SK-N-DZ (cell line): ENCODE data around the gene UGT2B7. TPM values are rescaled to one million over a fixed set of nuclear protein-coding genes. Genes with fewer than 3 reads are reported as not detected.
"Not testable (repeated sequence)": the region's sequence is repeated elsewhere in the genome, so short reads cannot be mapped to it uniquely, and the experiment has no call there.

ENCODE experiments used
- DNase-seq: peaks from one replicate; pipeline ENCODE4 v3.0.0-alpha.2; 2015; ENCODE audit warnings: low spot score
- polyA plus RNA-seq, 2 experiments: library from polyadenylated mRNA; depleted of rRNA; stranded (reverse); fragments of >200 nt; gene quantifications; 2 replicates each; pipeline ENCODE4 v1.2.3, GENCODE V29; 2014

Gene UGT2B7
- not detected in 2 replicates for polyA plus RNA-seq (2014; cell fraction: cytosol; rRNA removed)
- polyA plus RNA-seq (2014; cell fraction: nucleus; rRNA removed) = not detected in 2 replicates

DNA sequence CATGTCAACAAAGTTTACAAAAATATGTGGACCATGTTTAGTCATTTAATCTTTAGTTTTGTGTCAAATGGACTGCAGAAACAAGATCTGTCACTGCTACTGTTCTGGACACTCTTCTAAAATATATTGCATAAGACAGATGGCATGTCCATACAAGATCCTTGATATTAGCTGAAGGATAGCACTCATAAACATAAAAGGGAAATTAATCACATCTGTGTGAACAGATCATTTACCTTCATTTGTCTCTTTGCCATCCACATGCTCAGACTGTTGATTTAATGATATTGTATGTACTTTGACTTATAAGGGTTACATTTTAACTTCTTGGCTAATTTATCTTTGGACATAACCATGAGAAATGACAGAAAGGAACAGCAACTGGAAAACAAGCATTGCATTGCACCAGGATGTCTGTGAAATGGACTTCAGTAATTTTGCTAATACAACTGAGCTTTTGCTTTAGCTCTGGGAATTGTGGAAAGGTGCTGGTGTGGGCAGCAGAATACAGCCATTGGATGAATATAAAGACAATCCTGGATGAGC, at the start of gene UGT2B7:
Gene UGT2B7, plus strand, starts transcription at position 364 of the 546 bp plus-strand sequence. Its CDS starts 47 bp downstream, at position 411.
- DNase-seq = no peak

DNA sequence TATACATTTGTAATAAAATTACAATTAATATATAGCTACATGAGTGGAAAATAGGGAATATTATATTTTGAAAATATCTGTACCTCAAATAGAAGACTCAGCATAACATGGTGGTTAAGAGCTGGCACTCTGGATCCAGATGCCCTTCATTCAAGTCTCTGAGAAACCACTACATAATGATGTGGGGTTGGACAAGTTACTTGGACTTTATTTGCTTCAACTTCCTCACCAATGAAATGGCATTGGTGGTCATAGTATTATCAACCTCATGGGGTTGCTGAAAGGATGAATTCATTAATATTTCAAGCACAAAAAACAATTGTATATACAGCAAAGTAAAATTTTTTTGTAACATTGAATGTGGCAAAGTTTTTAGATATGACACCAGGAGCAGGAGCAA, 46.4 kb upstream of the UGT2B7 start:
- DNase-seq = no peak

DNA sequence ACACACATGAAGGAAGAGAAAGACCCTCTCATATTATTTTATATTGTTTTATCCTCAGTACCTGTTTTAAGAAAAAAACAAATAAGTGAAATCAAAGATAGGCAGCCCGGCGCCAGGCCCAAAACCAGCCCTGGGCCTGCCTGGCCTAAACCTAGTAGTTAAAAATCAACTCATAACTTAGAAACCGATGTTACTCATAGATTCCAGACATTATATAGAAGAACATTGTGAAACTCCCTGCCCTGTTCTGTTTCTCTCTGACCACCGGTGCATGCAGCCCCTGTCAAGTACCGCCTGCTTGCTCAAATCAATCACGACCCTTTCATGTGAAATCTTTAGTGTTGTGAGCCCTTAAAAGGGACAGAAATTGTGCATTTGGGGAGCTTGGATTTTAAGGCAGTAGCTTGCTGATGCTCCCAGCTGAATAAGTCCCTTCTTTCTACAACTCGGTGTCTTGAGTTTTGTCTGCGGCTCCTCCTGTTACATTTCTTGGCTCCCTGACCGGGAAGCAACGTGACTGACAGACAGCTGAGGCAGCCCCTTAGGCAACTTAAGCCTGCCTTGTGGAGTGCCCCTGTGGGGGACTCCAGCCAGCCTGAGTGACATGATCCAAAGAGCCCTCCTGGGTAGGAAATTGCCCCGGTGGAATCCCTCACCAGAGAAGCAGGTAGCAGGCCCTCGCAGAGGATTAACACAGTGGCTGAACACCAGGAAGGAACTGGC, 45.3 kb upstream of the UGT2B7 start:
- DNase-seq = not testable (repeated sequence)

DNA sequence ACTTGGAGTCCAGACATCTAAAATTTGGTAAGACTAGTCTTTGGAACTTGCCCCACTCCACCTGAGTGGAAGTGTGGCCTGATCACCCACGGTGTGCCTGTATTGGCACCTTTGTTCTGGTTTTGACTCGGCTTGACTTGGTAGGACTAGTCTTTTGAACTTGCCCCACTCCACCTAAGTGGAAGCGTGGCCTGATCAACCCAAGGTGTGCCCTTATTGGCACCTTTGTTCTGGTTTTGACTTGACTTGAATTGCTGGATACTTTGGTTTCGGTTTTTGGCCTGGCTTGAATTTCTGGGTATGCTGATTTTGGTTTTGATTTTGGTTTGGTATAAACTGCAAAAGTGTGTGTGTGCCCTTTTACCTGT, 44.7 kb upstream of the UGT2B7 start:
- no peak for DNase-seq

DNA sequence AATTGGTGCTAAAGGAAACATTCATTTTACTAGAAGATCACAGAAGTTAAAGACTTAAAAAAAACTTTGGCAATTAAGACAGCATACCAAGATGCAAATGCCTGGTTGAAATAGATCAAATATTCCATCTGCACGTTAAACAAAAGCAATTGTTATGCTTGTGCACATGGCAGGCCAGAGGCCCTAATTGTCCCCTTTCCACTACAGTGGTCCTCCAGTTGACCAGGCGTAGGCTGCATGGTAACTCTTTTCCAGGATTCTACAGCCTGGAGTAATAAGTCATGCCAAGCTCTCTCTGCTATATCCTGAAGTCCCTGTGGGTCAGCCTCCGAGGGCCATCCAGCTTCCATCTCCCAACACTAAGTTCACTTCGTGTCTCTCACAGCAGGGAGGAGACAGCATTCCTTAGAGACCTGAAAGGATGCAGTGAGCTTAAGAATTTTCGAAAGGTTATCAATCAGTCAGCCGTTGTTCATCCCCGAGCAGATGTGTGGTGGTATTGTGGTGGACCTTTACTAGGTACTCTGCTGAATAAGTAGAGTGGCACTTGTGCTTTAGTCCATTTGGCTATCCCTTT, 42.9 kb upstream of the UGT2B7 start:
- not testable (repeated sequence) for DNase-seq

DNA sequence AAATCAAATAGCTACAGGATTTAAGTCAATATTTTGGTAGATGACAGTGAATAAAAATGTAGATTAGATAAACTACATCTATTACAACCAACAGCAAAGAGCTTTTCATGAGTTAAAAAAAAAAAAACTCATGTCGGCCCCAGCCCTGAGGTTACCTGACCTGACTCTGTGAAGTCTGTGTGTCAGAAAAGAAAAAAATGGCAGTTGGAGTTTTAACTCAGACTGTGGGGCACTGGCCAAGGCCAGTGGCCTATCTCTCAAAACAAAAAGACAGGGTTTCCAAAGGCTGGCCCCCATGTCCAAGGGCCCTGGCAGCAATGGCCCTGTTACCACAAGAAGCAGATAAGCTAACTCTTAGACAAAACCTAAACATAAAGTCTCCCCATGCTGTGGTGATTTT, 42.2 kb upstream of the UGT2B7 start:
- not testable (repeated sequence) for DNase-seq

DNA sequence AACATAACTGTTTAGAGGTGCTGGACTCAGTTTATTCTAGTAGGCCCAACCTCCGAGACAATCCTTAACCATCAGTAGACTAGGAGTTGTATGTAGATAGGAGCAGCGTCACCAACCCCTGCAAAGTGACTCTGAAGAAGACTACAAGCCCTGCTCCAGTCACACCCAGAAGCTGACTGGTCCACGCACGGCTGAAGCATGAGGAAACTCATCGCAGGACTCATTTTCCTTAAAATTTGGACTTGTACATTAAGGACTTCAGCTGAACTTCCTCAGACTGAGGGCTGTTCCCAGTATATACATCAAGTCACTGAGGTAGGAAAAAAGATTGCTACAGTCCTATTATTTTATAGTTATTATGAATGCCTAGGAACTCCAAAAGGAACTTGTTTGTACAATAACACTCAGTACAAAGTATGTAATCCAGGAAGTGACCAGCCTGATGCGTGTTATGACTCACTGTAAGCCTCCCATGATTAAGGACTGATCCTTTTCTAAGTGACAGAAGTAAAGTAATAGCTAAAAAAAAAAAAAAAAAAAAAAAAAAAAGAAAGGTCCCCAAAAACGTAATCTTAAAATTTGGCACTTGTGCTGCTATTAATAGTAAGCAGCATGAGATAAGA, 41.6 kb upstream of the UGT2B7 start:
- no peak for DNase-seq

DNA sequence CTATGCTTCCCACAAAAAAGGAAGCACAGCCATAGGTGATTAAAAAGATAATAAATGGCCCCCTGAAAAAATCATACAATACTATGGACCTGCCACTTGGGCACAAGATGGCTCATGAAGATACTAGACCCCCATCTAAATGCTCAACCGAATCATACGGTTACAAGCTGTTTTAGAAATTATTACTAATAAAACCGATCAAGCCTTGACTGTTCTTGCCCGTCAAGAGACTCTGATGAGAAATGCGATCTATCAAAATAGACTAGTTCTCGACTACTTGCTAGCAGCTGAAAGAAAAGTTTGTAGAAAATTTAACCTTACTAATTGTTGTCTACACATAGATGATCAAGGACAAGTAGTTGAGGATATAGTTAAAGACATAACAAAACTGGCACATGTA, 40.1 kb upstream of the UGT2B7 start:
- no peak for DNase-seq

DNA sequence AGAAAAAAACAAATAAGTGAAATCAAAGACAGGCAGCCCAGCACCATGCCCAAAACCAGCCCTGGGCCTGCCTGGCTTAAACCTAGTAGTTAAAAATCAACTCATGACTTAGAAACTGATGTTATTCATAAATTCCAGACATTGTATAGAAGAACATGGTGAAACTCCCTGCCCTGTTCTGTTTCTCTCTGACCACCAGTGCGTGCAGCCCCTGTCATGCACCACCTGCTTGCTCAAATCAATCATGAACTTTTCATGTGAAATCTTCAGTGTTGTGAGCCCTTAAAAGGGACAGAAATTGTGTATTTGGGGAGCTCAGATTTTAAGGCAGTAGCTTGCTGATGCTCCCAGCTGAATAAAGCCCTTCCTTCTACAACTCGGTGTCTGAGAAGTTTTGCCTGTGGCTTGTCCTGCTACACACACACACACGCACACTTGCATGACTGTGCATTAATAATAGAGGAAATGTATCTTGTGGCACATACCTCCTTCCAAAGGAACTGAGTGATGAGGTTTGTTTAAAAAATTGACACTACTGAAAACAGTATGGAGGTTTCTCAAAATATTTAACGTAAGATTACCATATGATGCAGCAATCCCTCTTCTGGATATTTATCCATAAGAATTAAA, 39.2 kb upstream of the UGT2B7 start:
- no peak for DNase-seq

DNA sequence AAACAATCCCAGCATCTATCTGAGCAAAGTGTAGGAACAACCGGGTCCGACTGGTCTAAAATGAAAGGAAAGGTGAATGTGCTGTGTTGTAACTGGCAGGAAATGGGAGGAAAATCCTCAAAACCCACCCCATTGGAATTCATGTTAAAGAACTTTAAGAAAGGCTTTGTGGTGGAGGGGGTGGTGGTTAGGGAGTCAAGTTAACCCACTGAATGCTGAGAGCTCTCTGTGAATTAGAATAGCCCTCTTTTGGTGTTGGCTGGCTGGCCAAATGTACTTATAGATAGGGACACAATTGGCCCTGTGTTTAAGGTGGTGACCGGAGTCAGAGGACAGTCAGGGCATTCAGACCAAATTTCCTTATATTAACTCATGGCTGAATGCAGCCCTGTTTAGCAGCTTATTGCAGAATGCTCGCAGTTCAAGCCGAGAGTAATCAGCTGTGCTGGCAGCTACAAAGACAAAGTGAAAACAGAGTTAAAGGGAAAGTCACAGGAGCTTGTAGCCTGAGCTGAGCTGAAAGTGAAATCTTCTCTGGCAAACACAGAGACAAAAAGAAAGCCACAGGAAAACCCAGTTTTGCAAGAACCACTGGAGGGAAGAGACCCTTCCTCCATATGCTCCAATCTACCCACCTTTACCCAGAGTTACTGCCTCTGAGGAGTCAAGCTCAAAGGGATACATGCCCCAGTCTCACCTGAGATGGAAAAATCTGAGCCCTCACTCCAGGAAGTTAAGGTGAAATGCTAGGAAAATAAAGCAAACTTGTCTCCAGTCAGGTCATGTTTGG, 38.5 kb upstream of the UGT2B7 start:
- no peak for DNase-seq

DNA sequence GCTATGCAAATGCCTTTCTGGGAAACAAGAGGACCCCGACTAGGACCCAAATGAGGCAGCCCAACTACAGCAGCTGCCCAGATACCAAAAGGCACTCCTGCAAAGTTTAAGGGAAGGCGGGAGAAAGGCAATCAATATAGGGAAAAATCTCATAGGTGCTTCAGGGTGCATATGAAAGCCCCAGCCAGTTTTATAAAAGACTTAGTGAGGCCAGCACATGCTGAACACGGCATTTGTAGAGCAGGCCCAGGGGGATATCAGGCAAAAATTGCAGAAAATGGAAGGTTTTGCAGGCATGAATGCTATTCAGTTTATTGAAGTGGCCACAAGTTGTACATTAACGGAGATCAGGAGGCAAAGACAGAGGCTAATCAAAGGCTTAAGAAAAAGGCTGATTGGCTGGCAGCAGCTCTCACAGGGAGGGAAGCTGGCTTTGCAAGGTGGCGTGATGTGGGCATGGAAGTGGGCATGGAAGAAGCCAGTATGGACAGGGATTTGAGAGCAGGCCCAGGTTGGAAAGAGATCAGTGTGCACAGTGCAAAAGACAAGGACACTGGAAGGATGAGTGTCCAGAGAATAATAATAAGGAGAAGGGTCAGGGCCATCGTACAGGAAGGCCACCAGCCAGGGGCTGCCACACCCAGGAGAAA, 37.7 kb upstream of the UGT2B7 start:
- DNase-seq = no peak

DNA sequence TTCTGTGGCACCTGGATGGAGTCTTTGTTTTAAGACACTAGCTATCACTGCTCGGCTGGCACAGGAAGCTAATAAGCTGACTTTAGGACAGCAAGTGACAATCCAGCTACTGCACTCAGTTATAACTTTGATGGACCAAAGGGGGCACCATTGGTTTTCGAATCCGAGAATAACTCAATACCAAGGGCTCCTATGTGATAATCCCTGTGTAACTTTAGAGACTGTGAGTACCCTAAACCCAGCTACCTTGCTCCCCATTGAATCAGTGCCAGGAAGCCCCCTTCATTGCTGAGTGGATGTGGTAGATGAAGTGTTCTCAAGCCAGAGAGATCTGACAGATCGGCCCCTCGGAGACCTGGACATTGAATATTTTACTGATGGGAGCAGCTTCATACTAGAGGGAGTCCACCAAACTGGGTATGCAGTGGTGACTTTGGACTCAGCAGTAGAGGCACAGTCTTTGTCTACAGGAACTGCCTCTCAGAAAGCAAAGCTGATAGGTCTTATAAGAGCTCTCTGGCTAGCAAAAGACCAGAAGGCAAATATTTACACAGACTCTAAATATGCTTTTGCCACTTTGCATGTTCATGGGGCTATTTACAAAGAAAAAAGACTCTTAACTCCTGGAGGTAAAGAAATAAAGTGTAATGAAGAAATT, 35.5 kb upstream of the UGT2B7 start:
- DNase-seq = no peak

DNA sequence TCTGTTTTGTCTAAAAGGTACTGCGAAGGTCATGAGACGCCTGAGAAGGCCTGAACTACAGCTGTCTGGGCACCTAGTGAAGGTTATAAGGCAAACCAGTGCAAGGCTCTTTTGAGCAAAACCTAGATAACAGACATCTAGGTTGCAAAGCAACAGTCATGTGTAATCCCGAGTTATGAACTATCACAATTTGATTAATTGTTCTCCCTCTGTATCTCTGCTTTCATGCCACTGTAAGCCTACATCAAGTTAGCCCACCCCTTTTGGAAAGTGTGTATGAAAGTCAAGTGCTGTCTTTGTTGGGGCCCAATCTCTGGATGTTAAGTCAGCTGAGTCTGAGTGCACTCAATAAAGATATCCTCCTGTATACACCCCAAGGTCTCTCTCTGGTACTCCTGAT, 31.9 kb upstream of the UGT2B7 start:
- DNase-seq = no peak

DNA sequence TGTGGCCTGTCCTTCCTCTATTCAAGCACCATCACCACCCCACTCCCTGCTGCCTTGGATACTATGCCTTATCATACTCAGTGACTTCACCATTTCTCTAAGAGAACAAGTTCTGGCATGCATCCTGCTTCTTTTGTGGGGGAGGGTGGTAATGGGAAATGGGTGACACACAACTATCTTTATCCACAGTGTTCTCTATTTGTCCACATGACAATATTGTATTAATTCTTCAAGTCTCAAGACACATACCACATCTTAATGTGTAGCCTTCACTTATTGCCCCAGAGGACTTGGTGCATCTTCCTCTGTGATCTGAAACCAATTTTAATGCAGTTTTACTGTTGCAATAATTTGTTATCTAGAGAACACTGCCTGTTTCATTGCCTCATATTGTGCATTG, 29.3 kb upstream of the UGT2B7 start:
- no peak for DNase-seq

DNA sequence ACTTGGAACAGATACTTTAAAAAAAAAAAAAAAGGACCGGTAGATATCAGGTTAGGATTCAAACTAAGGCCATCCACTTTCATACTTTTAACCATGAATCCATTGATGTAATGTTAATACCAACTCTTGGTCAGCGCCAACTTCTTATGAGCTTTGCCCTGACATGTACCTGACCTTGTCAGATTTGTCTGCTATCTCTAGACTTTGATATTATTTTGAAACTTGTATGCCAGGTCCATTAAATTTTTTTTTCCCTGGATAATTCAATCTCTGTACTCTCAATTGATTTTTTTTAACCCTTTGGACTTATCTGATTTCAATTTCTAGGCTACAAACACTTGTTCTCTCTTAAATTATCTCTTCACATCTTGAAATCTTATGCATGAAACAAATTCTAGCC, 27.2 kb upstream of the UGT2B7 start:
- no peak for DNase-seq

DNA sequence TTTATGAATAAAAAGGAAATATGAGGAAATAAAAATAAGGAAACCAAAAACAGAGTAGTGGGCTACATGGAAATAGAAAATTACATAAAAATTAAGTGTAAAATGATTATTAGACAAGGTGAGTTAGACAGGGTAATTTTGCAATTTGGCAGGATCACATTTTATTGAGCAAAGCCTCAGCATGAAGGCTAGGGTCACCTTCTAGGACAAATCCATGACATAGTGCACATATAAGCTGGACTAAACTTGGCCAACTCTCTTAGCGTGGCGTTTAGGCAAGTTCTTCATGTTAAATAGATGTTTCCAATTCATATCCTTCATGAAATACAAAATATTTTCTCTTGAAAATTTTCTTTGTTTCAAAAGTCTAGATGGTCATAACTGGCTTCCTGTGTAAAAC, 25.7 kb upstream of the UGT2B7 start:
- DNase-seq = no peak

DNA sequence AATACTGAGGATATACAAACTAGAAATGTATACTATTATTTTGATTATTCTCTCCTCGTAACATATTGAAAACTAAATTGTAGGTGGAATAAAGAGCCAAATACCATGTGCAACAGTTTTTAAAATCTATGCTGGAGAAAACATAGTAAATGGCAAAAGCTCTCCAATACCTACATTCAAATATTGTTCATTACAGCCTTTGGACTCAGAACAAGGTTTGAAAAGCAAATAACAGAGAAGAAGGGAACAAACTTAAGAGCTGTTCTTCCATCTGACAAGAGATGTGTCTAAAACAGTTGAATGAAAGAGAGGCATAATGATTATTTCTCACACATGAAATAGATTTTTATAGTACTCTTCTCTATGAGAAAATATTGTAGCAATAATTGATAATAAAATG, 25.0 kb upstream of the UGT2B7 start:
- DNase-seq = no peak

DNA sequence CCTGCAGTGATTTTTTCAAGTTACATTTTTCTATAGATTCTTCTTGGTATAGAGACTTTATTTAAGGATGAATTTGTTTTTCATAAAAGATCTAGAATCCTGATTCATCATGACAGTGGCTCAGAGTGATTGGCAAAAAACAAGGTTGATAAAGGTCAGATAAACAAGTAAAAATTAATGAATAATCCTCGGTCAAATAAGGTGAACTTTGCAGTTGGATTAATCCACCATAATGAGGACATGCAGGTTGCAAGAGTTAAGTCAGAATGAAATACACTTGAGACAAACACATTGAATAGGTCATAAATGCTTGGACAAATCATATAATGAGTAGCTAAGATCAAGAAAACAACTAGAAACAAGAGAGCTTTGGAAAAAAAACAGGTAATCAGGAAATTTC, 22.9 kb upstream of the UGT2B7 start:
- no peak for DNase-seq

DNA sequence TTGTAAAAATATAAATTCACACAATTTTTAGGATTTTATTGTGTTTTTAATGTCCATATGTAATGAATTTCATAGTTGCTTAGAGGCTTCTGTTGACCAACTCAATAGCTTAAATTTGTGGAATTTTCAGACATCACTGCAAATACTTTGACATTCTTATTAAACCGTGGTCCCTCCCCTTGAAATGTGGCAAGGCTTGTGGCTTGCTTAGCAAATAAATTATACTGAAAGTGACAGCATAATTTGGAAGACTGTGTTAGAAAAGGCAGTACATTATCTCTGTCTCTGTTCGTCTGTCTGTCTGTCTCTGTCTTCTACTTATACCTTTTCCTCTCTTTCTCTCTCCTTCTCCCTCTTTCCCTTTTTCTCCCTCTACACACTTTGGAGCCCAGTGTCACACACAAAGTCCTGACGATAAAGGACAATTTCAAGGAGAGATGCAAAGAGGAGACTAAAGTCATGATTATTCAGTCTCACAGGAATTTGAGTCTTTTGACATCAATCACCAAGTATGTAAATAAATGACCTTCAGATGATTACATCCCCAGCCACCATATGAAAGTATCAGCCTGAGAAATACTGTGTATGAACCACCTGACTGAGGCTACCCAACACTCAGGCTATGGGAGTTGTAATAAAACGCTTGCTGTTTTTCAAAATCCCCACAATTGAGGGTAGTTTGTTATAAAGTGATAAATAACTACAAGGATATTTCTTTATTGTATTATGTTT, 21.0 kb upstream of the UGT2B7 start:
- no peak for DNase-seq

DNA sequence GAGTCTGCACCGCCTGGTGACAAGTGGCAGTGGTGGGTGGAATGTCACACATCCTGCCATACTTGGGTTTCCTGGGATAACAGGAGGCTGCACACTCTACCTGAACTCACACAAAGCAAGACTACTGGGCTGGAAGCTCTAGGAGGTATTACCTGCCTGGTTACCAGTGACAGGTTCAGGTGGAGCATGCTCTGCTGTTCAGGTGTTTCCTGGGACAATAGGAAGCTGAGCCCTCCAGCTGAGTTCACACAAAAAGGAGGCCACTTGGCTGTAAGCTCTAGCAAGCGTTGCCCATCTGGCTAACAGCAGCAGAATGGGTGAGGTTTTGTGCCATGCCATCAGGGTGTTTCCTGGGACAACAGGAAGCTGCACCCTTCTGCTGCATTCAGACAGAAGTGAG, 17.4 kb upstream of the UGT2B7 start:
- DNase-seq = no peak
